Adipocyte (in vitro differentiated cells): ENCODE results near the gene MAGI3.

Experiments used
- DNase-seq: peaks from one replicate; pipeline ENCODE4 v3.0.0-alpha.2; 2015; ENCODE audit warnings: low read depth
- H3K27me3 ChIP-seq: replicated peaks from 2 replicates; pipeline ENCODE4 v1.7.0; 2013; ENCODE audit warnings: mild to moderate bottlenecking, low read length, moderate library complexity; ENCODE audit not compliant: control insufficient read depth, insufficient read depth
- H3K36me3 ChIP-seq: 2 replicates; pipeline ENCODE4 v1.7.0; 2013; ENCODE audit warnings: low read length, mild to moderate bottlenecking, moderate library complexity; ENCODE audit not compliant: control insufficient read depth, insufficient read depth, severe bottlenecking
- H3K4me1 ChIP-seq: 2 replicates; pipeline ENCODE4 v1.7.0; 2013; ENCODE audit warnings: mild to moderate bottlenecking, low read length, moderate library complexity; ENCODE audit not compliant: control insufficient read depth, insufficient read depth
- H3K4me3 ChIP-seq: 2 replicates; pipeline ENCODE4 v1.7.0; 2013; ENCODE audit warnings: mild to moderate bottlenecking, low read length, moderate library complexity
- H3K9ac ChIP-seq: 2 replicates; pipeline ENCODE4 v1.7.0; 2013; ENCODE audit warnings: mild to moderate bottlenecking, low read length, moderate library complexity
- H3K9me3 ChIP-seq: 2 replicates; pipeline ENCODE4 v1.7.0; 2013; ENCODE audit warnings: mild to moderate bottlenecking, low read length, moderate library complexity; ENCODE audit not compliant: control insufficient read depth

The MAGI3 gene

DNA sequence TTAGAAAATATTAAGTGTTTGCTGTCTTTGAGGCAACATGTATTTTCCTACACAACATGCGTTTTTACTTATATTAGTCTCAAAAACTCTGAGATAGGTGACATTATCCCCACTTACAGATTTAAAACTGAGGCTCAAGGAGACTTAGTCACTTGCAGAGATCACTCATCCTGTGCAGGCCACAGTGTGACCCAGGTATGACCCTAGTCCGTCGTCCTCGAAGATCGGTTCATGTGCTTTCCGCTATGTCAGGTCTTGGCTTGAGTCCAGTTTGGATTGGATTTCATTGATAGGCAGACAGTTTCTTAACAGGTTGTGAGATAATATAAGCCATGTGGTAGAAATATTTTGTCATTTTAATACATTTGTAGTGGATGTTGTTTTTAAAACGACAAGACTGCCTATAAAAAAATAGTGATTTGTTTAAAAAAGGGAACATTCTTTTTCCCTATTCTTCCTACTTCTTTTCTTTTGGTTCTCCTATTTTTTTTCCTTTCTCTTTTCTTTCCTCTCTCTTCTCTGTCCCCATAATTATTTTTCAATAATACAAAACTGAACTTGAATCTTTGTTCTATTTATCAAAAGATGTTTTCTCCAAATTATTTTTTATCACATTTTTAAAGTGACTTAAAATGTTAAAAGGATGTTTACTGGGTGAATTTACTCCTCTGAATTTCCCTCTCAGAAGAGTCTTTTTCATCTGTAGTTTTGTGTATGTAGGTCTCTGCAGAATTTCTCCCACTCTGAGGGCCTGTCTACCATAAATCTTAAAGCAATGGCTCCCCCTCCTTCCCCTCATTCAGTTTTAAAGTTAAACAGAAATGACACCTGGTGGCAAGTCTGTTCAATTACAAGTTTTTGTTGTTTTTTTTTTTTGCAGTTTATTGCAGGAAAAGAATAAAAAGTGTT is 287.2 kb downstream of the MAGI3 start:
- no peak overlapping the region for H3K9ac ChIP-seq
- no peaks in the 10 kb centered on the region for H3K36me3 ChIP-seq
- DNase-seq, result peak; percentile 79
- H3K4me3 ChIP-seq, result no peak overlapping the region
- H3K9me3 ChIP-seq, result no peaks in the 10 kb centered on the region
- H3K4me1 ChIP-seq, result peaks cover 8% of the 10 kb centered on the region
- H3K27me3 ChIP-seq, result no peaks in the 10 kb centered on the region

GRCh38 chr1:113678159-113678469 is 287.8 kb downstream of the MAGI3 start:
- DNase-seq, result no peak
- Histone ChIP-seq H3K4me3 (no peak overlapping the region), H3K27me3 (no peaks in the 10 kb centered on the region), H3K9ac (no peak overlapping the region), H3K4me1 (peaks cover 14% of the 10 kb centered on the region), H3K9me3 (no peaks in the 10 kb centered on the region), H3K36me3 (no peaks in the 10 kb centered on the region)

DNA sequence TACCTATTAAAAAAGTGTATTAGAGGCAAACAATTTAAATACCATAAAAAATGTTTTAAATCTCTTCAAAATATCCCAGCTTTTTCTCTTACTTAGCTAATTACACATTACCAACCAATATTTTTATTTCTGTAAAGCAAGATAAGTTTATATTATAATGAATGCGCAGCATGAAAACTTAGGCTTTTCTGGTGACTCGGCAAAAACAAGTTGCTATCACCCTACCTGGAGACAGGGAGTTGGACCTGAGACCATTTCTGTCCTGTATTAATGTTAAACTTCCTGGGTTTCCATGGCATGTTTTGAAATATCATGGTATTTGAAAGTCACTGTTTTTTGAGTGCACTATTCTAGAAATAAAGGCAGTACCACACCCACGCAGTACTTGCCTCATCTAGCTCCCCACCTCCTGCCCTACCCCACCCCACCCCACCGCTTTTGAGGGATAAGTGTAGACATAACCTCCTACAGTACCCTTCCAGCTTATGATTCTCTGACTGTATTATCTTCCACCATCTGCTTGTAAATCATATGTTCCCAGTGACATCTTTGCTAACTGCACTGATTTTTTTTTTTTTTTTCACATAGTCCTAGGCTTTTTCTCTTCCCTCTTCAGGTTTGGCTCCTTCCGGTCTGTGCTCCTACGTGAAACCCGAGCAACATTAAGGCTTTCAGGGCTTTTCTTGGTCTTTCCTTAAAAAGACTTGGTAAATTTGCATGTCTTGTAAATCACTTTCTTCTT is 291.5 kb downstream of the MAGI3 start:
- H3K4me1 ChIP-seq, result peaks cover 32% of the 10 kb centered on the region
- no peak for DNase-seq
- H3K27me3 ChIP-seq, result no peaks in the 10 kb centered on the region
- H3K4me3 ChIP-seq, result no peak overlapping the region
- H3K9ac ChIP-seq, result no peak overlapping the region
- H3K36me3 ChIP-seq, result peaks cover 4% of the 10 kb centered on the region
- no peaks in the 10 kb centered on the region for H3K9me3 ChIP-seq

DNA sequence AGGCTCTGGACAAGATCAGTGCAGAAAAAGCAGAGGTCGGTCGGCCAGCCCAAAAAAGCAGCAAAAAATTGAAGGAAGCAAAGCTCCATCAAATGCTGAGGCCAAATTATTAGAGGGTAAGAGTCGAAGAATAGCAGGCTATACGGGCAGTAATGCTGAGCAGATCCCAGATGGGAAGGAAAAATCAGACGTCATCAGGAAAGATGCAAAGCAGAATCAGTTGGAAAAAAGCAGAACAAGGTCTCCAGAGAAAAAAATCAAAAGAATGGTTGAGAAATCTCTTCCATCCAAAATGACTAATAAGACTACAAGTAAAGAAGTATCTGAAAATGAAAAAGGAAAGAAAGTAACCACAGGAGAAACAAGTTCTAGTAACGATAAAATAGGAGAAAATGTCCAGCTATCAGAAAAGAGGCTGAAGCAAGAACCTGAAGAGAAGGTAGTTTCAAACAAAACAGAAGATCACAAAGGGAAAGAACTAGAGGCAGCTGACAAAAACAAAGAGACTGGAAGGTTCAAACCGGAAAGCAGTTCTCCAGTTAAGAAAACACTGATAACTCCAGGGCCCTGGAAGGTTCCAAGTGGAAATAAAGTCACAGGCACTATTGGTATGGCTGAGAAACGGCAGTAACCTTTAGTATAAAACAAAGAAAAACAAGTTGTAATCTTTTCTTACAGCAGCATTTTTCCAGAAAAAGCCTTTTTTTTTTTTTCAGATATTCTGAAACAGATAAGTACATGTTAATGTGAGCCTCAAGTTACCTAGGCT is 293.3 kb downstream of the MAGI3 start:
- Histone ChIP-seq H3K4me1 (peaks cover 30% of the 10 kb centered on the region), H3K9ac (peak overlapping the region; percentile 80), H3K4me3 (peak overlapping the region; percentile 67), H3K36me3 (peaks cover 4% of the 10 kb centered on the region), H3K27me3 (no peaks in the 10 kb centered on the region), H3K9me3 (no peaks in the 10 kb centered on the region)
- peak; percentile 23 for DNase-seq

- Histone ChIP-seq H3K9ac (peak overlapping the region; percentile 80), H3K36me3 (peaks cover 5% of the 10 kb centered on the region), H3K27me3 (no peaks in the 10 kb centered on the region), H3K9me3 (no peaks in the 10 kb centered on the region), H3K4me3 (peak overlapping the region; percentile 67), H3K4me1 (peaks cover 30% of the 10 kb centered on the region)
- DNase-seq, result peak; percentile 22
Measured at GRCh38 chr1:113684153-113684541, 293.8 kb downstream of the MAGI3 start.

GRCh38 chr1:113686891-113687618 is 296.7 kb downstream of the MAGI3 start:
- Histone ChIP-seq H3K9ac (no peak overlapping the region), H3K4me1 (peaks cover 36% of the 10 kb centered on the region), H3K27me3 (no peaks in the 10 kb centered on the region), H3K4me3 (no peak overlapping the region), H3K36me3 (peaks cover 12% of the 10 kb centered on the region), H3K9me3 (no peaks in the 10 kb centered on the region)
- peak; percentile 87 for DNase-seq

GRCh38 chr1:113691184-113691583 is 300.9 kb downstream of the MAGI3 start:
- Histone ChIP-seq H3K4me3 (no peak overlapping the region), H3K4me1 (peaks cover 18% of the 10 kb centered on the region), H3K27me3 (no peaks in the 10 kb centered on the region), H3K9me3 (peaks cover 15% of the 10 kb centered on the region), H3K9ac (no peak overlapping the region), H3K36me3 (peaks cover 30% of the 10 kb centered on the region)
- DNase-seq, result no peak

- H3K27me3 ChIP-seq, result no peaks in the 10 kb centered on the region
- no peak overlapping the region for H3K9ac ChIP-seq
- peaks cover 15% of the 10 kb centered on the region for H3K9me3 ChIP-seq
- H3K4me1 ChIP-seq, result peaks cover 14% of the 10 kb centered on the region
- peaks cover 40% of the 10 kb centered on the region for H3K36me3 ChIP-seq
- DNase-seq, result no peak
- H3K4me3 ChIP-seq, result no peak overlapping the region
Measured at GRCh38 chr1:113692342-113692741, 302.0 kb downstream of the MAGI3 start.

GRCh38 chr1:113692824-113693431 is 302.6 kb downstream of the MAGI3 start:
- DNase-seq, result no peak
- H3K9ac ChIP-seq, result no peak overlapping the region
- no peaks in the 10 kb centered on the region for H3K27me3 ChIP-seq
- peaks cover 46% of the 10 kb centered on the region for H3K36me3 ChIP-seq
- peaks cover 15% of the 10 kb centered on the region for H3K9me3 ChIP-seq
- H3K4me3 ChIP-seq, result no peak overlapping the region
- peaks cover 11% of the 10 kb centered on the region for H3K4me1 ChIP-seq

- no peak for DNase-seq
Measured at GRCh38 chr1:113694910-113695309, 304.6 kb downstream of the MAGI3 start.

More at GRCh38 chr1:113694910-113695309, 304.6 kb downstream of the MAGI3 start:
- peaks cover 15% of the 10 kb centered on the region for H3K9me3 ChIP-seq
- peak overlapping the region; percentile 16 for H3K4me3 ChIP-seq
- no peaks in the 10 kb centered on the region for H3K27me3 ChIP-seq
- H3K9ac ChIP-seq, result no peak overlapping the region
- H3K36me3 ChIP-seq, result peaks cover 57% of the 10 kb centered on the region
- peaks cover 11% of the 10 kb centered on the region for H3K4me1 ChIP-seq
